Stimulated activated CD8-positive, alpha-beta memory T cell treated with anti-CD3 and anti-CD28 coated beads, Interleukin-12 subunit alpha, Interleukin-12 subunit beta, amount 100 ng/mL, for 24 hours (primary cell): ENCODE measurements around the gene TTC23.

ENCODE experiments used
- DNase-seq: peaks from one replicate; pipeline ENCODE4 v3.0.0-alpha.2; 2020; ENCODE audit errors: extremely low read depth

TTC23 gene

GRCh38 chr15:99165956-99166689, 83.3 kb downstream of the TTC23 start:
- no peak for DNase-seq

- DNase-seq: no peak
Measured at GRCh38 chr15:99165020-99165790, 84.2 kb downstream of the TTC23 start.

DNA sequence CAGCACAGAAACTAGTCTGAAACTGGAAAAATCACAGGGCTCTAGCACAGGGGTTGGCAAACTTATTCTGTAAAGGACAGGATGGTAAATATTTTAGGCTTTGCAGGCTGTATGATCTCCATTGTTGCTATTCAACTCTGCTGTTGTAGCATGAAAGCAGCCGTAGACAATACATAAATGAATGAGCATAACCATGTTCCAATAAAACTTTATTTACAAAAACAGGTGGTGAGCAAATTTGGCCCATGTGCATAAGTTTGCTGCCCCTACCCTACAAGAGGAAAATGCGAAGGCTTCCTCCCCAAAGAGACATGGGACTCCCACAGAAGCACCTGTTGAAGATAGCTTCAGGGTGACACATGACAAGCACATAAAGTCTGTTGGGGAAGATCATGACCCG, 85.3 kb downstream of the TTC23 start:
- no peak for DNase-seq

GRCh38 chr15:99163271-99164062, 85.9 kb downstream of the TTC23 start:
- DNase-seq: no peak

DNA sequence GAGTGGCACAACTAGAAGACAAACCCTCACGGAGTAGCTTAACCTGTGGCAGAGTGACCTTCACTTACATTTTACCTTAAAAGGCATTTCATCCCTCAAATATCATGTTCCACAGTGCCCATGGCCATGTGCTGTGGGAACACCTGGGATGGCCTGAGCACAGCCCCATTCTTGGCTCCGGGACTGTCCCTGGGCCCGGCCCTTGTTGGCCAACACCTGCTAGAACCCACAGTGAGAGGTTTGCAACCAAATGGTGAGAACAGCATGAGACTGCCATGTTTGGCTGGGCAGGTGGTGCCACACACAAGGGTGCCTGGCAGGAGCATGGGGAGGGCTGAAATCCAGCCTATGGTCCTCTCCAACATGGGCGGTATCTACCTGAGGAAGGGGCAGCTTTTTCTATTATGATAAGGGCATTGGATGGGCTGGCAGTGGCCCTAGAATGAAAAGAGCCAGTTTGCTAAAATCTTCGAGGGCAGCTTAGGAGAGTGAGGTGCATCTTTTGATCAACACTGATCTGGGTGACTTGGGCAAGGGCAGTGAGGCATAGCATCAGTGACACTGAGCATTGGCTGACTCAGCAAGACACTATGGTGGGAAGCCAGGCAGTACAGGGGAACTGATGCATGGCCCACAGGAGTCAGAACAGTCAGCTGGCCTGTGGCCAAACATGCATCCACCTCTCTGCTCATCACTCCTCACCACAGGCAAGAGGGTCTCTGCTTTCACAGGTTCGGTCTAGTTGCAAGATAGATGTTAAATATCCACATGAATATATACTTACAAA, 90.6 kb downstream of the TTC23 start:
- DNase-seq: no peak

DNA sequence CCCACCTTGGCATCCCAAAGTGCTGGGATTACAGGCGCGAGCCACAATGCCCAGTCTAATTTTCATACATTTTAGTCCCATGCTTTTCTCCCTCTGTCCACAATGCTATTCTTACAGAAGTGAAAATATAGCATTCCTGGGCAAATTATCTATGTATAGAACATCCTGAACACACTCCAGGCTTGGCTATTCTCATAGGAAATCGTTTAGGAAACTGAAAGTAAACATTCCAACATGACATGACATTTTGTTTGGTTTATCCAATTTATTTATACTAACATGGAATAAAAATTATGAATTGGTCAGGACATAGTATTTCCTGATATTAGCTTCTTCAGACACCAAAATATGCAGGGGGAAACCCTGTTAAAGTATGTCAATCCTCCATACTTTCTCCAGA, 91.9 kb downstream of the TTC23 start:
- DNase-seq: no peak

DNA sequence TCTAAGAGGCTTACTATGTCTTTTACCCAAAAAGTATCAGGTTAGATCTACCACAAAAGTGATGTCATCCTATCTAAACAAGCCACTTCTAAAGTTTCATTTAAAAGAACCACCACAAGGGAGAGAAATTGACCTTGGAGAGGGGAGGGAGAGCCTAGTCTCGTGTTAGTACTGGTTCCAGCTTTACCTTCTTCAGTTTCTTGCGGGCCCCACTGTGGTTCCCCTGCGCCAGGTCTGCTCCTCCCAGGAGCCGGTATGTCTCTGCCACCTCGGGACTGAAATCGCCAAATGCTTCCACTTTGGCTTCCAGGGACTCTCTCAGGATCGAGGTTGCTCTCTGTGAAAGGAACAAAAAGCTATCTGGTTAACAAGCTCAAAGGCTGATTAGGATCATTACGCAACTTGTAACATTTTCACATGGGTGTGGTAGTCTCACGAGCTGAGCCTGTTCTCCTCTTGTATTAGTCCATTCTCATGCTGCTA, 93.4 kb downstream of the TTC23 start:
- no peak for DNase-seq

DNA sequence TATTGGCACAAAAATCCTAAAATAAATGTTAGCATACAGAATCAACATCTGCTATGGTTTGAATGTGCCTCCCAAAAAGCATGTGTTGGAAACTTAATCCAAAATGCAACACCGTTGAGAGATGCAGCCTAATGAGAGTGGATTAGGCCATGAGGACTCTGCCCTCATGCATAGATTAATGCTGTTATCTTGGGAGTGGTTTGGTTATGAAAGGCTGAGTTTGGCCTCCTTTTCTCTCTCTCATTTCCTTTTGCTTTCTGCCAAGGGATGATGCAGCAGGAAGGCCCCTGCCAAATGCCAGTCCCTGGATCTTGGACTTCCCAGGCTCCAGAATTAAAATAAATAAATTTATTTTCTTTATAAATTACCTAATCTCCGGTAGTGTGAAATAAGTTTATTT, 95.1 kb downstream of the TTC23 start:
- no peak for DNase-seq

GRCh38 chr15:99153026-99153535, 96.3 kb downstream of the TTC23 start:
- DNase-seq: no peak

DNA sequence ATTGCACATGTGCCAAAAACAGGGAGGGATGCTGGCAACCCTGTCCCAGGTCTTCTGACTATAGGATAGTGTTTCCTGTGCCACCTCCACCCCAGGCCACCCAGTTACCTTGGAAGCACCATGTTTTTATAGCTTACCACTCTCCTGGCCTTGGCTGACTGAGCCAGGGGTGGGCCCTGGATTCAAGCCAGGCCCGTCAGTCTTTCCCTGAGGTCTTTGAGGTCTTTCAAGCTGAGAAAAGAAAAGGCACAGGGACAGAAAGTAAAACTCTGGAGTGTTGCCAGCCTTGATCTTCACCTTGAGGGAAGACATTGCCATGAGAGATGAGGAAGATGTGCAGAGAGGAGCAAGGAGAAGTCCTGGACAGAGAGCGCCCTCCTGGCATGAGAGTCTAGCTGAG, 98.2 kb downstream of the TTC23 start:
- DNase-seq: no peak

- DNase-seq: no peak
Measured at GRCh38 chr15:99149366-99149765, 100.0 kb downstream of the TTC23 start.

DNA sequence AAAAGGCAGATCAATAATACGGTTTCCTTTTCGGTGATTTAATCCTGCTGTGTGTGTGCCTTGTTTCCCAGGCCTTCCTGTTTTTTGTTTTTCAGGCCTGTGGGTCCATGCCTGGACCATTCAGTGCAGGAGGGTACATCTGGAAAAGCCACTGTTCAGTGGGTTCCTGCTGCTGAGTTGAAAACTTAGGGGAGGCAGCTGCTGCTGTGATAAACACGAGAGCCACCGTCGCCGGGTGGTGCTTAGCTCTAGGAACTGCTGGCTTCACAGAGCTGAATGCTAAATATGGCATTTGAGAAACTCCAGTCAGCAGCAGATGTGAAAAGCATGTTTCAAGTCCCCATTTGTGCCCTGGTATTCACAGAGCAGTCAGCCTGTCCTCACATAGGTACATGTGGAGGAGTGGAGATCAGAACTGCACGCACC, 100.5 kb downstream of the TTC23 start:
- no peak for DNase-seq

GRCh38 chr15:99146661-99147060, 102.7 kb downstream of the TTC23 start:
- DNase-seq: no peak

GRCh38 chr15:99145778-99146177, 103.6 kb downstream of the TTC23 start:
- DNase-seq: no peak

DNA sequence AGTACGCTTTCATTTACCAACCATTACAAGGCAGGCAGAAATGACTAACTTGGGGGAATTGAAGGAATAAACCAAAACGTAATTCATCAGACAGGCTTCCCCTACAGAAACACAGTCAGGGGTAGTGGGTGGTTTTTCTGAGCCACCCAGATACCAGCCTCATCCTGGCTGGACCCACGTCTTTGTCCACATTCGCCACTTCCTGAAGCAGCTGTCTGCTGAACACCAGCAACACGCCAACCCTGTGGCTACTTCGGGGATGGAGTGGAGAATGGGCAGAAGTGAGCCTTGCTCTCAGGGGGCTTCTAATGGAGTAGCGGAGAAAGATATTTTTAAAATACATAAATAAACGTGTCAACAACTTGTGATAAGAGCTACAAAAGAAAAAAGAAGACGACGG, 104.4 kb downstream of the TTC23 start:
- no peak for DNase-seq

- no peak for DNase-seq
Measured at GRCh38 chr15:99143655-99144610, 105.4 kb downstream of the TTC23 start.

GRCh38 chr15:99143242-99143641, 106.1 kb downstream of the TTC23 start:
- DNase-seq: no peak

GRCh38 chr15:99142562-99142961, 106.8 kb downstream of the TTC23 start:
- DNase-seq: no peak

DNA sequence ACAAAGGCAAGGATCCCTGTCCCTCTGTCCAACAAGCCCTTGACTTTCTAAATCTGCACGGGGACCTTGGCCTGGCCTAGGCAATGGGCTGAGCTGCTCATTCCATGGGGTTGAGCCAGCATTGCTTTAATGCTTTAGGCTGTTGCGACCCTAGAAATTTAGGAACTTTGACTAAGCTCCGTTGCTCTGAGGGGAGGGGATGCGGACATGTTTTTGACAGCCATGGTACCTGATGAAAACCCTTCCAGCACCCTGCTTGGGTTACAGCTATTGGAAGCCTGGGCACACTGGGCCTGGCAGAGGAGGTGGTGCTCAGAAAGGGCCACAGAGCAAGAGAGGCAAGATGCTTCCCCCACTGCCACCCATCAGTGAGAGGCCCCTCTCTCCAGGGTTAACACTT, 107.4 kb downstream of the TTC23 start:
- no peak for DNase-seq

- no peak for DNase-seq
Measured at GRCh38 chr15:99140590-99140989, 108.8 kb downstream of the TTC23 start.
